ENCODE measurements around the gene ABCC3.

DNA sequence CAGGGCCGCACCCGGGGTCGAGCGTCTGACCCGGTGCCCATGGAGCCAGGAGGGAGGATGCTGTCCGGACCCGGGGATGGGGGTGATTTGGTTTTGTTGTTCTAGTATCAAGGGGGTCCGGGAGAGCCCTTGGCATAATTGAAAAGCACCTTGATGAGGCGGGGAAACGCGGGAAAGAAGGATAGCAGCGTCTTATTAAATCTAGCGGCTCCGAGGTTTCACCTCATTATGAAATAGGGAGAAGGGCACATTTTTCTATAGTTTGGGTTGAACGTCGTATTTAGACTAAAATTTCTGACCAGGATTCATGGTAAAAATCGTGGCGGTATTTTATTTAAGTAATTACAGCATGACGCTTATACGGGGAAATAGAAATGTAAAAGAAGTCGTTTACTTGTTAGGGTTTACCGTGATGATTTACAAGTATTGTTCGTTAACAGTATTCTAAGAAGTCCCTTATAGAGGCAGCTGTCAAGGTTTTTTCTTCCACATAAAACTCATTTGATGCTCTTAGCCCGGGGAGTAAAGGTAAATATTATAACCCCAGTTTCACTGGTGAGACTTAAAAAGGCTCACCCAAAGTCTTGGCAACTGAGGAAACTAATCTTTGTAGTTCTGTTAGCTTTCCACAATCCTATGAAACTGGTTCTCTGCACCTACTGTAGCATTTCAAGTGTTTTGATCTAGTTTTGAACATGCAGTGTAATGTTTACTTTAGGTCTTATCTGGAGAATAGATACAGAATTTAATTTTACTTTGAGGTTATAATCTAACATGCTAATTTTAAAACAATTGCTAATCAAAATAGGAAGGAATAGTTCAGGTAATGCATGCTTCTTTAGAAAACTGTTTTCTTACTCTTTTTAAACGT lies 85.5 kb downstream of the ABCC3 start:
- TF ChIP-seq, protein P1, sequence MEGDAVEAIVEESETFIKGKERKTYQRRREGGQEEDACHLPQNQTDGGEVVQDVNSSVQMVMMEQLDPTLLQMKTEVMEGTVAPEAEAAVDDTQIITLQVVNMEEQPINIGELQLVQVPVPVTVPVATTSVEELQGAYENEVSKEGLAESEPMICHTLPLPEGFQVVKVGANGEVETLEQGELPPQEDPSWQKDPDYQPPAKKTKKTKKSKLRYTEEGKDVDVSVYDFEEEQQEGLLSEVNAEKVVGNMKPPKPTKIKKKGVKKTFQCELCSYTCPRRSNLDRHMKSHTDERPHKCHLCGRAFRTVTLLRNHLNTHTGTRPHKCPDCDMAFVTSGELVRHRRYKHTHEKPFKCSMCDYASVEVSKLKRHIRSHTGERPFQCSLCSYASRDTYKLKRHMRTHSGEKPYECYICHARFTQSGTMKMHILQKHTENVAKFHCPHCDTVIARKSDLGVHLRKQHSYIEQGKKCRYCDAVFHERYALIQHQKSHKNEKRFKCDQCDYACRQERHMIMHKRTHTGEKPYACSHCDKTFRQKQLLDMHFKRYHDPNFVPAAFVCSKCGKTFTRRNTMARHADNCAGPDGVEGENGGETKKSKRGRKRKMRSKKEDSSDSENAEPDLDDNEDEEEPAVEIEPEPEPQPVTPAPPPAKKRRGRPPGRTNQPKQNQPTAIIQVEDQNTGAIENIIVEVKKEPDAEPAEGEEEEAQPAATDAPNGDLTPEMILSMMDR (IDR thresholded peaks at IDR 0.05) = no peak
- TF ChIP-seq ZFX (IDR thresholded peaks at IDR 0.05; ENCODE audit: borderline replicate concordance) = no peak

All from 22Rv1 (cell line).